Endothelial cell of umbilical vein (primary cell): ENCODE data around the gene RBM4B. TPM values are rescaled to one million over a fixed set of nuclear protein-coding genes. Genes with fewer than 3 reads are reported as not detected.
A peak's percentile ranks its signal among the peaks of the same experiment; 100 is the strongest.

ENCODE experiments used
- BruUV-seq: library from RNA; stranded (reverse); fragments of 400-500 nt; replicated peaks from 2 replicates; lab custom pipeline; 2021; lab: Mats Ljungman, UMichigan
- CTCF ChIA-PET: fragments of 300-600, 350-600 bp; sonication (Branson Sonifier 250); formaldehyde crosslinking; loops from one replicate; lab custom pipeline; 2021; ENCODE audit warnings: antibody characterized with exemption, inconsistent platforms; lab: Charles Lee
- POLR2A ChIA-PET: fragments of 300-600, 350-600 bp; sonication (Branson Sonifier 250); formaldehyde crosslinking; loops from one replicate; lab custom pipeline; 2021; ENCODE audit warnings: antibody characterized with exemption, inconsistent platforms; lab: Charles Lee
- DNase-seq: peaks from one replicate; pipeline ENCODE4 v3.0.0-alpha.2; 2011; ENCODE audit warnings: low read depth, low spot score
- FAIRE-seq: peaks from 2 replicates; lab custom pipeline; 2011; peaks lifted over from hg19 to GRCh38; lab: Jason Lieb, UNC
- H2AFZ ChIP-seq: 2 replicates; pipeline ENCODE4 v1.6.0; 2012; ENCODE audit warnings: low read depth, low read length, control low read depth, inconsistent platforms
- H3K27ac ChIP-seq: 2 replicates; pipeline ENCODE4 v1.5.1; 2011; ENCODE audit warnings: low read depth, mild to moderate bottlenecking, control low read depth, low read length, moderate library complexity; ENCODE audit not compliant: insufficient read depth
- H3K27me3 ChIP-seq, 2 experiments: 2 replicates each; pipeline versions ENCODE4 v1.6.0 to v1.6.1; 2011; ENCODE audit warnings: low read length in 2 of 2, mixed read lengths in 1 of 2; ENCODE audit not compliant: control insufficient read depth in 2 of 2, insufficient read depth in 2 of 2
- H3K36me3 ChIP-seq, 2 experiments: 2 replicates in 1 of 2; 3 replicates in 1 of 2; pipeline ENCODE4 v1.5.1; 2011; ENCODE audit warnings: low read length in 2 of 2, mild to moderate bottlenecking in 1 of 2, moderate library complexity in 1 of 2; ENCODE audit not compliant: control insufficient read depth in 2 of 2, insufficient read depth in 2 of 2; ENCODE audit errors: extremely low read depth in 1 of 2
- H3K4me1 ChIP-seq: 3 replicates; pipeline ENCODE4 v1.5.1; 2011; ENCODE audit warnings: mild to moderate bottlenecking, low read length; ENCODE audit not compliant: control insufficient read depth, insufficient read depth; ENCODE audit errors: extremely low read depth
- H3K4me2 ChIP-seq: 2 replicates; pipeline ENCODE4 v1.6.1; 2011; ENCODE audit warnings: low read length, control low read depth, mixed read lengths; ENCODE audit not compliant: insufficient read depth
- H3K4me3 ChIP-seq, 3 experiments: fragments of 200-600 bp in 1 of 3; sonication (generic), shearing (Covaris generic) in 1 of 3; replicated peaks in 1 of 3; 2 replicates each; pipeline ENCODE4 v1.5.1; 2011 to 2016; ENCODE audit warnings: control low read depth in 3 of 3, low read length in 3 of 3, mild to moderate bottlenecking in 2 of 3, inconsistent platforms in 1 of 3, low read depth in 1 of 3, moderate library complexity in 1 of 3; ENCODE audit not compliant: insufficient read depth in 1 of 3
- H3K79me2 ChIP-seq: 2 replicates; pipeline ENCODE4 v1.6.0; 2012; ENCODE audit warnings: low read length, inconsistent platforms; ENCODE audit not compliant: control insufficient read depth, insufficient read depth
- H3K9ac ChIP-seq: replicated peaks from 2 replicates; pipeline ENCODE3; 2011; ENCODE audit warnings: low read length, control low read depth; ENCODE audit not compliant: insufficient read depth; ENCODE audit errors: extremely low read depth
- H3K9me1 ChIP-seq: replicated peaks from 3 replicates; pipeline ENCODE4 v1.6.0; 2011; ENCODE audit warnings: mild to moderate bottlenecking, low read length; ENCODE audit not compliant: control insufficient read depth, insufficient read depth; ENCODE audit errors: extremely low read depth
- H3K9me3 ChIP-seq: replicated peaks from 2 replicates; pipeline ENCODE4 v1.5.1; 2012; ENCODE audit warnings: low read length, inconsistent platforms; ENCODE audit not compliant: control insufficient read depth, insufficient read depth
- H4K20me1 ChIP-seq: replicated peaks from 2 replicates; pipeline ENCODE3; 2011; ENCODE audit warnings: mild to moderate bottlenecking, low read length; ENCODE audit not compliant: control insufficient read depth, insufficient read depth; ENCODE audit errors: extremely low read depth
- EZH2 ChIP-seq: IDR thresholded peaks from 2 replicates; pipeline ENCODE4 v1.6.1; 2012; ENCODE audit warnings: borderline replicate concordance, low read depth, mild to moderate bottlenecking, moderate library complexity, low read length, inconsistent platforms; ENCODE audit not compliant: severe bottlenecking
- GATA2 ChIP-seq: IDR thresholded peaks from 2 replicates; pipeline ENCODE4 v1.7.0; 2011; ENCODE audit warnings: low read depth, mild to moderate bottlenecking, moderate library complexity, mixed read lengths, low read length; ENCODE audit not compliant: insufficient read length, insufficient read depth
- JUN ChIP-seq: IDR thresholded peaks from 2 replicates; pipeline ENCODE4 v1.6.1; 2011; ENCODE audit warnings: borderline replicate concordance, low read depth; ENCODE audit not compliant: insufficient read length, insufficient read depth
- MYC ChIP-seq: IDR thresholded peaks from one replicate; pipeline ENCODE4 v1.6.1; 2011; ENCODE audit warnings: mild to moderate bottlenecking, low read depth, low read length
- POLR2A ChIP-seq: IDR thresholded peaks from 2 replicates; pipeline ENCODE4 v1.6.1; 2012; ENCODE audit warnings: low read depth, mild to moderate bottlenecking, control low read depth, low read length
- POLR2AphosphoS5 ChIP-seq: IDR thresholded peaks from 2 replicates; pipeline ENCODE4 v1.6.1; 2012; ENCODE audit warnings: low read depth, mild to moderate bottlenecking, control low read depth, low read length, moderate library complexity; ENCODE audit not compliant: insufficient read depth
- dilution Hi-C: fragments of 300-500 bp; cut with MboI; formaldehyde crosslinking; loops from one replicate; pipeline ENCODE4 v1.15.0; 2019; ENCODE audit warnings: low sequenced_read_pairs; ENCODE audit not compliant: extremely low pct_ligation_motif_present
- intact Hi-C: fragments of 100-400 bp; cut with micrococcal nuclease; formaldehyde crosslinking; loops from one replicate; pipeline ENCODE4 v1.10.0; 2022
- polyA plus RNA-seq, 4 experiments: library from polyadenylated mRNA; depleted of rRNA in 3 of 4; stranded (reverse) in 3 of 4; unstranded in 1 of 4; fragments of >200 nt; gene quantifications; 2 replicates each; pipeline versions ENCODE4 v1.2.1 to v1.2.3, GENCODE V29; 2011 to 2012; ENCODE audit warnings: missing spikeins in 1 of 4
- small RNA-seq: library from RNA; depleted of rRNA; stranded (forward); fragments of <200 nt; gene quantifications from one replicate; pipeline ENCODE3, GENCODE V24; 2012; ENCODE audit warnings: low replicate concordance, low read depth; ENCODE audit not compliant: insufficient read depth, insufficient read length
- total RNA-seq: library from RNA; stranded (reverse); gene quantifications from 2 replicates; pipeline ENCODE4 v1.2.3, GENCODE V29; 2021
- TF ChIP-seq, protein P1 (sequence below): IDR thresholded peaks from 2 replicates; pipeline ENCODE4 v1.6.1; 2011; ENCODE audit not compliant: insufficient read depth, insufficient read length

Gene RBM4B
- total and polyA plus RNA-seq, 2 donors (not counting 3 experiments of a cell fraction or from before 2014, with no cell fraction given): 22.2 to 31.2 TPM

DNA sequence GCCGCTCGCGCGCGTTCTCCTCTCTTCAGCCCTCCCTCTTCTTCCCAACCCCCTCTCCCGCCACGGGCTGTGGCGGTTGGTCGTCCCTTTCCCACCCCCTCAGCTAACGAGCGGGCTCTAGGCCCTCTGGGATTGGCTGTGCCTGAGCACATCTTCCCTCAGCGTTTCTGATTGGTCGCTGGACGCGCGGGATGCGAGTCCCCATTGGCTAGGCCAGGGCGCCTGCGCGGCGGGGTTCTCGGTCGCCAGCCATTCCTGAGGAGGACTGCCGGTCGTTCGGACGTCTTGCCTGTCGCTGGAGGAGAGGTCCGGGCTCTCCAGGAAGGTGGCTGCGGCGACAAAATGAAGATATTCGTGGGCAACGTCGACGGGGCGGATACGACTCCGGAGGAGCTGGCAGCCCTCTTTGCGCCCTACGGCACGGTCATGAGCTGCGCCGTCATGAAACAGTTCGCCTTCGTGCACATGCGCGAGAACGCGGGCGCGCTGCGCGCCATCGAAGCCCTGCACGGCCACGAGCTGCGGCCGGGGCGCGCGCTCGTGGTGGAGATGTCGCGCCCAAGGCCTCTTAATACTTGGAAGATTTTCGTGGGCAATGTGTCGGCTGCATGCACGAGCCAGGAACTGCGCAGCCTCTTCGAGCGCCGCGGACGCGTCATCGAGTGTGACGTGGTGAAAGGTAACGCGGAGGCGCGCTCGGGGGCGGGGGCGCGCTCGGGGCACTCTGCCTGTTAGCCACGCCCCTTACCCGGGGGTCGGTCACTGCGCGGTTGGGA is 61.1 kb downstream of the RBM4B start, which contains the start of gene RBM14:
Gene RBM14, plus strand, starts transcription at position 252 of the 776 bp plus-strand sequence. Its CDS starts 91 bp downstream, at position 343.
- no TSS peak for BruUV-seq
- Histone ChIP-seq H2AFZ (peak within 1 kb of the TSS; percentile 42), H3K4me2 (peak within 1 kb of the TSS; percentile 94), H3K36me3 (no peaks in the 10 kb centered on the region), H3K79me2 (peaks cover 49% of the 10 kb centered on the region), H3K4me1 (peaks cover 24% of the 10 kb centered on the region), H3K27me3 (no peaks in the 10 kb centered on the region), H3K9me3 (no peaks in the 10 kb centered on the region), H3K4me3 (peak within 1 kb of the TSS; percentile 55 to 93 (median 75)), H3K9me1 (no peaks in the 10 kb centered on the region), H3K9ac (peak within 1 kb of the TSS; percentile 68), H4K20me1 (peaks cover 10% of the 10 kb centered on the region), H3K27ac (peak within 1 kb of the TSS; percentile 86)
- CTCF ChIA-PET: interaction anchor here (1.0 to 2.2 kb wide), 2 partner anchors 24 to 61 kb away, joined by 3 to 14 read pairs; partner anchors contain the start of genes CCDC87, CCS and RBM4B
- TF ChIP-seq POLR2A (peak; percentile 98), GATA2 (no peak), POLR2AphosphoS5 (peak; percentile 93), JUN (no peak), MYC (no peak), EZH2 (no peak)
- TF ChIP-seq, protein P1, sequence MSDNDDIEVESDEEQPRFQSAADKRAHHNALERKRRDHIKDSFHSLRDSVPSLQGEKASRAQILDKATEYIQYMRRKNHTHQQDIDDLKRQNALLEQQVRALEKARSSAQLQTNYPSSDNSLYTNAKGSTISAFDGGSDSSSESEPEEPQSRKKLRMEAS: no peak
- FAIRE-seq: peak; percentile 99
- DNase-seq: peak; percentile 99
- intact Hi-C loops (loop anchor here (1.0 kb wide), 4 partner anchors 22 to 70 kb away; partner anchors contain the start of genes ACTN3, CCDC87, CCS and RBM4), dilution Hi-C loops (no loop called here)
- POLR2A ChIA-PET: interaction anchor here (0.5 to 2.0 kb wide), 12 partner anchors 10 to 71 kb away, joined by 3 to 26 read pairs (median 6); partner anchors contain the start of genes CTSF, RBM4, RBM4B and ZDHHC24

Small RNA genes lying within 50 kb of the gene (small RNA-seq; reads per million reads assigned to genes)
- gene RN7SL12P (not detected), gene RNU4-39P (not detected)

Other genes starting within 250 kb of the RBM4B start
- gene MRPL11, start 239.0 kb downstream of the RBM4B start, total RNA-seq: 69.1 and 72.1 TPM in 2 replicates
- gene MRPL11, start 239.0 kb downstream of the RBM4B start, polyA plus RNA-seq: 52.2 and 54.9 TPM in 2 replicates
- 2.9 and 5.5 TPM in 2 replicates for gene PELI3, start 211.0 kb downstream of the RBM4B start, total RNA-seq
- gene PELI3, start 211.0 kb downstream of the RBM4B start, polyA plus RNA-seq: 2.8 and 3.0 TPM in 2 replicates
- 46.4 and 56.0 TPM in 2 replicates for gene DPP3, start 197.5 kb downstream of the RBM4B start, total RNA-seq
- gene DPP3, start 197.5 kb downstream of the RBM4B start, polyA plus RNA-seq: 50.4 and 55.8 TPM in 2 replicates
- gene BBS1, start 167.3 kb downstream of the RBM4B start, total RNA-seq: 29.5 and 32.9 TPM in 2 replicates
- 27.7 and 29.2 TPM in 2 replicates for gene BBS1, start 167.3 kb downstream of the RBM4B start, polyA plus RNA-seq
- gene ZDHHC24, start 131.8 kb downstream of the RBM4B start, total RNA-seq: 18.3 and 20.1 TPM in 2 replicates
- gene ZDHHC24, start 131.8 kb downstream of the RBM4B start, polyA plus RNA-seq: 21.1 and 27.6 TPM in 2 replicates
- 0.18 TPM in 1 of 2 replicates, not detected in the other for gene ACTN3, start 131.0 kb downstream of the RBM4B start, total RNA-seq
- gene ACTN3, start 131.0 kb downstream of the RBM4B start, polyA plus RNA-seq: 0.10 and 0.17 TPM in 2 replicates
- gene CTSF, start 109.3 kb downstream of the RBM4B start, total RNA-seq: 11.0 and 14.4 TPM in 2 replicates
- gene CTSF, start 109.3 kb downstream of the RBM4B start, polyA plus RNA-seq: 27.7 and 30.7 TPM in 2 replicates
- gene CCDC87, start 84.8 kb downstream of the RBM4B start, total RNA-seq: 0.22 and 0.28 TPM in 2 replicates
- 0.06 and 0.08 TPM in 2 replicates for gene CCDC87, start 84.8 kb downstream of the RBM4B start, polyA plus RNA-seq
- gene CCS, start 84.7 kb downstream of the RBM4B start, total RNA-seq: 37.2 and 38.7 TPM in 2 replicates
- gene CCS, start 84.7 kb downstream of the RBM4B start, polyA plus RNA-seq: 39.0 and 41.6 TPM in 2 replicates
- 95.9 and 104 TPM in 2 replicates for gene RBM14, start 61.3 kb downstream of the RBM4B start, total RNA-seq
- gene RBM14, start 61.3 kb downstream of the RBM4B start, polyA plus RNA-seq: 44.0 and 49.6 TPM in 2 replicates
- 148 and 153 TPM in 2 replicates for gene RBM4, start 39.2 kb downstream of the RBM4B start, total RNA-seq
- gene RBM4, start 39.2 kb downstream of the RBM4B start, polyA plus RNA-seq: 345 and 361 TPM in 2 replicates
- gene SPTBN2, start 51.3 kb upstream of the RBM4B start, total RNA-seq: 18.7 and 19.8 TPM in 2 replicates
- gene SPTBN2, start 51.3 kb upstream of the RBM4B start, polyA plus RNA-seq: 3.8 and 3.9 TPM in 2 replicates
- gene RCE1, start 165.6 kb upstream of the RBM4B start, total RNA-seq: 26.9 and 27.8 TPM in 2 replicates
- gene RCE1, start 165.6 kb upstream of the RBM4B start, polyA plus RNA-seq: 47.4 and 75.0 TPM in 2 replicates
- 36.7 and 37.4 TPM in 2 replicates for gene LRFN4, start 179.2 kb upstream of the RBM4B start, total RNA-seq
- 22.3 and 38.3 TPM in 2 replicates for gene LRFN4, start 179.2 kb upstream of the RBM4B start, polyA plus RNA-seq